WTC11 (cell line): ENCODE results near the gene LYPD6B. TPM values are rescaled to one million over a fixed set of nuclear protein-coding genes. Genes with fewer than 3 reads are reported as not detected.

Experiments
- ATAC-seq: fragments of 200-7000 bp; cut with Tn5 transposase; 2 replicates; pipeline ENCODE4 v1.10.0; 2021; ENCODE audit warnings: mild to moderate bottlenecking, moderate library complexity
- CTCF ChIA-PET: fragments of 300-600 bp; sonication (Branson Sonifier 250); formaldehyde crosslinking; loops from one replicate; lab custom pipeline; 2021; ENCODE audit warnings: antibody characterized with exemption; lab: Charles Lee
- POLR2A ChIA-PET: fragments of 350-600 bp; sonication (Branson Sonifier 250); formaldehyde crosslinking; loops from one replicate; lab custom pipeline; 2021; ENCODE audit warnings: antibody characterized with exemption; lab: Charles Lee
- DNase-seq: peaks from one replicate; pipeline ENCODE4 v3.0.0; 2021; ENCODE audit warnings: low spot score
- H3K27ac Mint-ChIP-seq: 2 replicates; pipeline ENCODE4 v1.8.0; 2021; ENCODE audit warnings: mixed read lengths
- H3K27me3 Mint-ChIP-seq: 2 replicates; pipeline ENCODE4 v1.8.0; 2021; ENCODE audit warnings: low read depth, mild to moderate bottlenecking, moderate library complexity, mixed read lengths
- H3K36me3 Mint-ChIP-seq: 2 replicates; pipeline ENCODE4 v1.8.0; 2021; ENCODE audit warnings: mixed read lengths
- H3K4me1 Mint-ChIP-seq: 2 replicates; pipeline ENCODE4 v1.8.0; 2022; ENCODE audit warnings: mixed read lengths
- H3K4me3 Mint-ChIP-seq: 2 replicates; pipeline ENCODE4 v1.8.0; 2021; ENCODE audit warnings: mild to moderate bottlenecking, moderate library complexity, mixed read lengths
- H3K9me3 Mint-ChIP-seq: 2 replicates; pipeline ENCODE4 v1.8.0; 2021; ENCODE audit warnings: mixed read lengths
- CDX4 ChIP-seq: fragments of 250-450 bp; sonication (Bioruptor Pico); IDR thresholded peaks from 2 replicates; pipeline ENCODE4 v1.9.0; 2021; ENCODE audit warnings: moderate library complexity, mild to moderate bottlenecking, inconsistent platforms, borderline replicate concordance
- CREB1 ChIP-seq: sonication (generic); formaldehyde crosslinking; IDR thresholded peaks from 2 replicates; pipeline ENCODE4 v1.8.0; 2023; ENCODE audit warnings: mild to moderate bottlenecking, missing genetic modification reagents
- ETV6 ChIP-seq: sonication (generic); formaldehyde crosslinking; IDR thresholded peaks from 2 replicates; pipeline ENCODE4 v1.8.1; 2022; ENCODE audit warnings: mild to moderate bottlenecking, missing genetic modification reagents
- GABPB1 ChIP-seq: sonication (generic); formaldehyde crosslinking; IDR thresholded peaks from 2 replicates; pipeline ENCODE4 v1.8.1; 2023; ENCODE audit warnings: mild to moderate bottlenecking, missing genetic modification reagents
- IRF1 ChIP-seq: sonication (generic); formaldehyde crosslinking; IDR thresholded peaks from 2 replicates; pipeline ENCODE4 v1.8.0; 2023; ENCODE audit warnings: missing genetic modification reagents
- JUN ChIP-seq: sonication (generic); formaldehyde crosslinking; IDR thresholded peaks from 2 replicates; pipeline ENCODE4 v1.8.0; 2023; ENCODE audit warnings: mild to moderate bottlenecking, missing genetic modification reagents
- MYBL2 ChIP-seq: sonication (generic); formaldehyde crosslinking; IDR thresholded peaks from 2 replicates; pipeline ENCODE4 v1.8.1; 2023; ENCODE audit warnings: mild to moderate bottlenecking, moderate library complexity, missing genetic modification reagents
- OVOL2 ChIP-seq: fragments of 250-450 bp; sonication (Bioruptor Pico); IDR thresholded peaks from 2 replicates; pipeline ENCODE4 v1.9.0; 2021; ENCODE audit warnings: mild to moderate bottlenecking, borderline replicate concordance
- PREB ChIP-seq: sonication (generic); formaldehyde crosslinking; IDR thresholded peaks from 2 replicates; pipeline ENCODE4 v1.8.1; 2022; ENCODE audit warnings: mild to moderate bottlenecking, missing genetic modification reagents, moderate library complexity, borderline replicate concordance
- SMAD3 ChIP-seq: sonication (generic); formaldehyde crosslinking; IDR thresholded peaks from 2 replicates; pipeline ENCODE4 v1.8.0; 2022; ENCODE audit warnings: missing genetic modification reagents, mild to moderate bottlenecking, borderline replicate concordance
- STAT6 ChIP-seq: sonication (generic); formaldehyde crosslinking; conservative IDR thresholded peaks from 2 replicates; pipeline ENCODE4 v1.8.1; 2023; ENCODE audit warnings: mild to moderate bottlenecking, low read depth, missing genetic modification reagents, moderate library complexity
- ZNF317 ChIP-seq: sonication (generic); formaldehyde crosslinking; IDR thresholded peaks from 2 replicates; pipeline ENCODE4 v1.8.1; 2023; ENCODE audit warnings: low read depth, mild to moderate bottlenecking, moderate library complexity, missing genetic modification reagents, borderline replicate concordance
- ZNF425 ChIP-seq: fragments of 250-450 bp; sonication (Bioruptor Pico); conservative IDR thresholded peaks from 2 replicates; pipeline ENCODE4 v1.9.0; 2021; ENCODE audit warnings: mild to moderate bottlenecking
- total RNA-seq: library from RNA; stranded (reverse); gene quantifications from 3 replicates; pipeline ENCODE4 v1.2.3, GENCODE V29; 2021
- TF ChIP-seq, protein P1 (sequence below): sonication (generic); formaldehyde crosslinking; IDR thresholded peaks from 2 replicates; pipeline ENCODE4 v1.8.0; 2023; ENCODE audit warnings: missing genetic modification reagents, mild to moderate bottlenecking, borderline replicate concordance
- TF ChIP-seq, protein P2 (sequence below): fragments of 250-450 bp; sonication (Bioruptor Pico); IDR thresholded peaks from 2 replicates; pipeline ENCODE4 v1.8.0; 2021; ENCODE audit warnings: mild to moderate bottlenecking

Gene LYPD6B
- total RNA-seq, 1 experiment from 2014 or later, result 1.6 TPM

DNA sequence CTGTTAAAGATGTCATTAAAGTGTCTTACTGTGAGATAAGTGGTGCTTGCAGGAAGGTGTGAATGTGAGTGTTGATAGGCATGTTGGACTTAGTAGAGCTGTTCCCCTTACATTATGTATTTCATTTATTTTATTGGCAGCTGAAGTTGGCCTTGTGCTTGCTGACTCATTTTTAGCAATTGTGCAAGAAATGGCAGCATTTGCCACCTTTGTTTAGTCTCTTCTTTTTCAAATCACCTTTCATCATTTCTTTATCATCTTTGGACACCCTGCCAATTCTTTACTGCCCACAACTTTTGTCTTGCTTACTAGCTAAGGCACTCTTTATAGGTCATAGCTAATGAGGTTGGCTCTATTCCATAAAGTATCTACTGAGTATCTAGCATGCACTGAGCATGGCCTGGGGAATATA lies 161.6 kb downstream of the LYPD6B start:
- TF ChIP-seq ZNF425 (CRISPR knock-in tag), result no peak
- TF ChIP-seq CDX4 (CRISPR knock-in tag), result 0 out of 2 replicates have a peak, but pooled peaks have one; percentile 40
- TF ChIP-seq, all 79 proteins: peak for 1
- DNase-seq (no peak), ATAC-seq (no peak)
- H3K4me3 Mint-ChIP-seq, result no peak overlapping the region
- no peaks in the 10 kb centered on the region for H3K9me3 Mint-ChIP-seq
- H3K36me3 Mint-ChIP-seq, result no peaks in the 10 kb centered on the region
- POLR2A ChIA-PET, result no interaction called here
- no peaks in the 10 kb centered on the region; the same call in 1 of the 2 replicates for H3K27me3 Mint-ChIP-seq
- no peaks in the 10 kb centered on the region for H3K4me1 Mint-ChIP-seq
- CTCF ChIA-PET, result no interaction called here
- H3K27ac Mint-ChIP-seq, result no peak overlapping the region

DNA sequence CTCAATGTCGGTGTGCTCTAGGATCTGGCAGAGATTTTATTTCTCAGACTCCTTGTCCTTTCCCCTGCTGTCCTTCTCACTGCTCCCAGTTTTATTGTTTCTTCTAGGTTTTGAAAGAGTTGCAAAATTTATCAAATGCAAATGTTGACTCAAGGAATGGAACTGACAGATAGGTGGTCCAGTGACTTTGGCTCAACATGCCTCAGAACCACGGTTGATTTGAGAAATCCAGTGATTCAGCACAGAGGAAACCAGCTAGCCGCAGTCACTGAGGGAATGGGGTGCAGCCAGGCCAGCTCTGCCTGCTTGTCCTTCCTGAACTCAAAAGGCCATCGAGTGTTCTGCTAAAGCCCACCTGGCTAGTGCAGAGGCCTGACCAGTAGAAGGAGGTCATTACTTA lies 166.2 kb downstream of the LYPD6B start:
- TF ChIP-seq ZNF317, result no peak
- no peak for TF ChIP-seq GABPB1 (CRISPR knock-in tag)
- TF ChIP-seq, protein P1, sequence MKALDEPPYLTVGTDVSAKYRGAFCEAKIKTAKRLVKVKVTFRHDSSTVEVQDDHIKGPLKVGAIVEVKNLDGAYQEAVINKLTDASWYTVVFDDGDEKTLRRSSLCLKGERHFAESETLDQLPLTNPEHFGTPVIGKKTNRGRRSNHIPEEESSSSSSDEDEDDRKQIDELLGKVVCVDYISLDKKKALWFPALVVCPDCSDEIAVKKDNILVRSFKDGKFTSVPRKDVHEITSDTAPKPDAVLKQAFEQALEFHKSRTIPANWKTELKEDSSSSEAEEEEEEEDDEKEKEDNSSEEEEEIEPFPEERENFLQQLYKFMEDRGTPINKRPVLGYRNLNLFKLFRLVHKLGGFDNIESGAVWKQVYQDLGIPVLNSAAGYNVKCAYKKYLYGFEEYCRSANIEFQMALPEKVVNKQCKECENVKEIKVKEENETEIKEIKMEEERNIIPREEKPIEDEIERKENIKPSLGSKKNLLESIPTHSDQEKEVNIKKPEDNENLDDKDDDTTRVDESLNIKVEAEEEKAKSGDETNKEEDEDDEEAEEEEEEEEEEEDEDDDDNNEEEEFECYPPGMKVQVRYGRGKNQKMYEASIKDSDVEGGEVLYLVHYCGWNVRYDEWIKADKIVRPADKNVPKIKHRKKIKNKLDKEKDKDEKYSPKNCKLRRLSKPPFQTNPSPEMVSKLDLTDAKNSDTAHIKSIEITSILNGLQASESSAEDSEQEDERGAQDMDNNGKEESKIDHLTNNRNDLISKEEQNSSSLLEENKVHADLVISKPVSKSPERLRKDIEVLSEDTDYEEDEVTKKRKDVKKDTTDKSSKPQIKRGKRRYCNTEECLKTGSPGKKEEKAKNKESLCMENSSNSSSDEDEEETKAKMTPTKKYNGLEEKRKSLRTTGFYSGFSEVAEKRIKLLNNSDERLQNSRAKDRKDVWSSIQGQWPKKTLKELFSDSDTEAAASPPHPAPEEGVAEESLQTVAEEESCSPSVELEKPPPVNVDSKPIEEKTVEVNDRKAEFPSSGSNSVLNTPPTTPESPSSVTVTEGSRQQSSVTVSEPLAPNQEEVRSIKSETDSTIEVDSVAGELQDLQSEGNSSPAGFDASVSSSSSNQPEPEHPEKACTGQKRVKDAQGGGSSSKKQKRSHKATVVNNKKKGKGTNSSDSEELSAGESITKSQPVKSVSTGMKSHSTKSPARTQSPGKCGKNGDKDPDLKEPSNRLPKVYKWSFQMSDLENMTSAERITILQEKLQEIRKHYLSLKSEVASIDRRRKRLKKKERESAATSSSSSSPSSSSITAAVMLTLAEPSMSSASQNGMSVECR, result no peak
- no peak for TF ChIP-seq IRF1 (CRISPR knock-in tag)
- TF ChIP-seq PREB, result no peak
- TF ChIP-seq OVOL2 (CRISPR knock-in tag), result no peak
- TF ChIP-seq JUN, result no peak
- TF ChIP-seq SMAD3 (CRISPR knock-in tag), result no peak
- TF ChIP-seq ETV6 (CRISPR knock-in tag), result no peak
- TF ChIP-seq, all 79 proteins: peak for 0
- no peaks in the 10 kb centered on the region for H3K36me3 Mint-ChIP-seq
- no peak overlapping the region for H3K4me3 Mint-ChIP-seq
- POLR2A ChIA-PET, result no interaction called here
- CTCF ChIA-PET, result no interaction called here
- no peaks in the 10 kb centered on the region for H3K9me3 Mint-ChIP-seq
- no peak for DNase-seq
- no peak overlapping the region for H3K27ac Mint-ChIP-seq
- no peaks in the 10 kb centered on the region for H3K27me3 Mint-ChIP-seq
- no peak for ATAC-seq
- no peaks in the 10 kb centered on the region for H3K4me1 Mint-ChIP-seq

- Mint-ChIP-seq H3K27me3 (no peaks in the 10 kb centered on the region), H3K9me3 (no peaks in the 10 kb centered on the region), H3K27ac (no peak overlapping the region), H3K4me3 (no peak overlapping the region), H3K4me1 (no peaks in the 10 kb centered on the region), H3K36me3 (no peaks in the 10 kb centered on the region)
- ChIA-PET CTCF (no interaction called here), POLR2A (no interaction called here)
- ATAC-seq (no peak), DNase-seq (no peak)
- TF ChIP-seq MYBL2 (CRISPR knock-in tag) (no peak), CREB1 (CRISPR knock-in tag) (no peak), STAT6 (CRISPR knock-in tag) (no peak)
- TF ChIP-seq, protein P2, sequence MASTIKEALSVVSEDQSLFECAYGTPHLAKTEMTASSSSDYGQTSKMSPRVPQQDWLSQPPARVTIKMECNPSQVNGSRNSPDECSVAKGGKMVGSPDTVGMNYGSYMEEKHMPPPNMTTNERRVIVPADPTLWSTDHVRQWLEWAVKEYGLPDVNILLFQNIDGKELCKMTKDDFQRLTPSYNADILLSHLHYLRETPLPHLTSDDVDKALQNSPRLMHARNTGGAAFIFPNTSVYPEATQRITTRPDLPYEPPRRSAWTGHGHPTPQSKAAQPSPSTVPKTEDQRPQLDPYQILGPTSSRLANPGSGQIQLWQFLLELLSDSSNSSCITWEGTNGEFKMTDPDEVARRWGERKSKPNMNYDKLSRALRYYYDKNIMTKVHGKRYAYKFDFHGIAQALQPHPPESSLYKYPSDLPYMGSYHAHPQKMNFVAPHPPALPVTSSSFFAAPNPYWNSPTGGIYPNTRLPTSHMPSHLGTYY (CRISPR knock-in tag), result no peak
Measured at GRCh38 chr2:149205143-149205542, 166.6 kb downstream of the LYPD6B start.
